Transverse colon (tissue), 4 donors: Measurements from ENCODE around the gene USP11. TPM values are rescaled to one million over a fixed set of nuclear protein-coding genes. Genes with fewer than 3 reads are reported as not detected.
"Not testable (repeated sequence)": the region's sequence is repeated elsewhere in the genome, so short reads cannot be mapped to it uniquely, and the experiment has no call there.

Experiments used
- DNase-seq: peaks from one replicate; pipeline ENCODE4 v3.0.0-alpha.2; 2019
- H3K27ac ChIP-seq, 4 donors: fragments of 200-600 bp; sonication (generic); 2 replicates each; pipeline ENCODE4 v1.5.1; 2016 to 2018; ENCODE audit warnings: inconsistent platforms in 4 of 4
- H3K27me3 ChIP-seq: fragments of 200-600 bp; sonication (generic); 2 replicates; pipeline ENCODE4 v1.5.1; 2017; ENCODE audit warnings: inconsistent platforms
- H3K36me3 ChIP-seq, 4 donors: fragments of 200-600 bp; sonication (generic); 2 replicates each; pipeline ENCODE4 v1.5.1; 2017 to 2019; ENCODE audit warnings: inconsistent platforms in 4 of 4
- H3K4me1 ChIP-seq, 4 donors: fragments of 200-600 bp; sonication (generic); 2 replicates each; pipeline ENCODE4 v1.5.1; 2017 to 2020; ENCODE audit warnings: inconsistent platforms in 4 of 4
- H3K4me3 ChIP-seq, 4 donors: fragments of 200-600 bp; sonication (generic); 1 replicate in 1 of 4; 2 replicates in 3 of 4; pipeline versions ENCODE4 v1.5.1 to v1.6.1; 2017 to 2019; ENCODE audit warnings: inconsistent platforms in 4 of 4
- H3K9me3 ChIP-seq, 2 donors: fragments of 200-600 bp; sonication (generic); 2 replicates each; pipeline ENCODE4 v1.5.1; 2017 to 2019; ENCODE audit warnings: inconsistent platforms in 2 of 2
- CTCF ChIP-seq, 5 experiments: fragments of 200-600 bp in 3 of 5; fragments of 450-650 bp in 2 of 5; sonication (generic) in 3 of 5; IDR thresholded peaks; 1 replicate in 2 of 5; 2 replicates in 3 of 5; pipeline ENCODE4 v1.5.1; 2016 to 2017; ENCODE audit warnings: antibody characterized with exemption in 5 of 5, inconsistent platforms in 3 of 5, mild to moderate bottlenecking in 2 of 5, moderate library complexity in 1 of 5
- EP300 ChIP-seq: sonication (generic); formaldehyde crosslinking; IDR thresholded peaks from one replicate; pipeline ENCODE4 v1.6.1; 2017; ENCODE audit warnings: antibody characterized with exemption, low read depth
- POLR2A ChIP-seq: fragments of 450-650 bp; IDR thresholded peaks from one replicate; pipeline ENCODE4 v1.6.1; 2016; ENCODE audit warnings: antibody characterized with exemption, mild to moderate bottlenecking, moderate library complexity
- POLR2AphosphoS5 ChIP-seq, 3 donors: sonication (generic); formaldehyde crosslinking; IDR thresholded peaks; one replicate each; pipeline ENCODE4 v1.6.1; 2016; ENCODE audit warnings: antibody characterized with exemption in 3 of 3
- WGBS, 2 donors: methylation state at CpG; one replicate each; pipeline ENCODE4 v1.1.5; 2018; ENCODE audit warnings: low coverage in 1 of 2; 5-methylcytosine and 5-hydroxymethylcytosine counted together
- in situ Hi-C, 4 donors: fragments of 200-750 bp; cut with MboI; loops; one replicate each; pipeline versions ENCODE4 v1.15.0 to v1.15.1; 2017; ENCODE audit warnings: low sequenced_read_pairs in 3 of 4, low pct_ligation_motif_present in 1 of 4, low pct_unique_long_range_greater_than_20kb in 1 of 4
- intact Hi-C: fragments of 100-400 bp; cut with DNase I; formaldehyde crosslinking; loops from one replicate; pipeline ENCODE4 v1.15.1; 2023; ENCODE audit warnings: low total_unique reads
- total RNA-seq, 4 donors: library from RNA; depleted of rRNA; stranded (reverse); fragments of >200 nt; gene quantifications; one replicate each; pipeline ENCODE4 v1.1.0, GENCODE V29; 2016

USP11 gene
- total RNA-seq, 4 donors from 2014 or later, result 5.0 to 45.3 (median 22.3) TPM

DNA sequence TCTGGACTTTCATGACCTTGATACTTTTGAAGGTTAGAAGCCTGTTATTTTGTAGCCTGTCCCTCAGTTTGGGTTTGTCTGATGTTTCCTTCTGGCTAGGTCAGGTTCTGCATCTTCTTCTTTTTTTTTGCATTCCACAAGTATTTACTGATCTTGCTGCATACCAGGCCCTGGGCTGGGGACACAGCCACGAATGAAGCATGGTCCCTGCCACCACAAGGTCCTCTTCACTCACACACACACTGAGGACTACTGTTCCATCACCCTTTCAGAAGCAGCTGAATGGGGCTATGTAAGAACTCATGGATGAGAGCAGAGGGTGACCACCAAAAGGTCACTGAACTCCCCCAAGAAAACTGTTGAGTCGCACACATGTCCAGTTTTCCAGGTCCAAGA lies 39.2 kb downstream of the USP11 start:
- no peak overlapping the region for H3K27ac ChIP-seq
- intact Hi-C loops (no loop called here), in situ Hi-C loops (no loop called here)
- DNase-seq, result no peak
- TF ChIP-seq POLR2AphosphoS5 (IDR thresholded peaks at IDR 0.05) (no peak), POLR2A (no peak), CTCF (IDR thresholded peaks at IDR 0.05) (no peak), EP300 (no peak)
- no peaks in the 10 kb centered on the region for H3K36me3 ChIP-seq
- no peak overlapping the region for H3K4me3 ChIP-seq
- WGBS, 2 donors, result 58% methylated on average over 2 of the region's 2 CpGs; no CpG with 5 or more reads in 1 of the 2 donors
- H3K9me3 ChIP-seq, result no peaks in the 10 kb centered on the region
- H3K4me1 ChIP-seq, result no peaks in the 10 kb centered on the region
- no peaks in the 10 kb centered on the region for H3K27me3 ChIP-seq

GRCh38 chrX:47273011-47273730 lies 40.4 kb downstream of the USP11 start:
- DNase-seq, result no peak
- WGBS, 2 donors, result 76% methylated on average over 7 of the region's 7 CpGs; no CpG with 5 or more reads in 1 of the 2 donors
- in situ Hi-C loops, result no loop called here

GRCh38 chrX:47278691-47279090 lies 45.9 kb downstream of the USP11 start:
- TF ChIP-seq CTCF (IDR thresholded peaks at IDR 0.05) (no peak), POLR2A (no peak)
- intact Hi-C loops (no loop called here), in situ Hi-C loops (no loop called here)
- H3K36me3 ChIP-seq, result no peaks in the 10 kb centered on the region
- no peaks in the 10 kb centered on the region for H3K9me3 ChIP-seq
- no peaks in the 10 kb centered on the region for H3K27me3 ChIP-seq
- DNase-seq, result no peak
- no peak overlapping the region for H3K4me3 ChIP-seq
- H3K27ac ChIP-seq, result no peak overlapping the region
- no peaks in the 10 kb centered on the region for H3K4me1 ChIP-seq
- 68 to 73% methylated on average over 2 of the region's 2 CpGs for WGBS, 2 donors

More at GRCh38 chrX:47273011-47273730, 40.4 kb downstream of the USP11 start:
- Histone ChIP-seq H3K4me1 (no peaks in the 10 kb centered on the region), H3K27me3 (no peaks in the 10 kb centered on the region), H3K36me3 (no peaks in the 10 kb centered on the region), H3K4me3 (no peak overlapping the region), H3K27ac (no peak overlapping the region), H3K9me3 (no peaks in the 10 kb centered on the region)
- intact Hi-C loops, result no loop called here
- no peak for TF ChIP-seq POLR2AphosphoS5 (IDR thresholded peaks at IDR 0.05)
- no peak for TF ChIP-seq POLR2A
- TF ChIP-seq EP300, result no peak
- no peak for TF ChIP-seq CTCF (IDR thresholded peaks at IDR 0.05)

DNA sequence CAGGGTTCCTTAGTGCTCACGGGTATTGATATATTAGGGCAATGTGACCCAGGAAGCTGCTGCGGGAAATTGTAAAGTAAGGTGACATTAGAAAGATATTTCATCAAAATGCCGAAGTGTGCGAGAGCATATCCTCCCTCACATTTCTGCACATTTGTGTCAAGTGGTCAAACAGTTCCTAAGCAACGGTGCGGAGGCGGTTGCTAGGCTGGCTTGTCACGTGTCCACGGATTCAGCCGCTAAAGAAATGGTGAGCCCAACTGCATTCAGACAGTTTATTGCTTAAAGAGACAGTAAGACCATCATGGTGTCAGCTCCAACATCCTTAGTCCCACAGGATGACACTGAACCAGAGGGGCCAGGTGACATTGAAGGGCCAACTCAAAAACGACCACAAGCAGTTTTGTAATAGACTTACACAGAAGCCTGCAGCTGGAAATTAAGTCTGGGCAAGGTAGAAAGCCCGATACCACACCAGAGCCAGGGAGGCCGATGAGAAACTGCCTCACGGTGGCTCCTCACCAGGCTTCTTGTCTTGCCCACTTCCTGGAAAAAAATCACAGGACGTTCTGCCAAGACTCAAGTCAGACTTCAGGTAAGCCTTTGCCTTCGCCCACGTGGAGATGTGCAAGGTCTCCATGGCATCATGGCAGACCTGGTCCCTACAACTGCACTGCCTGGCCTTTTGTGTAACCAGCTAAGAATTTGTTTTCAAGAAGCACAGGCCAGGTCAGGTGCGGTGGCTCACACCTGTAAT lies 50.4 kb downstream of the USP11 start:
- H3K4me1 ChIP-seq, result no peaks in the 10 kb centered on the region
- WGBS, 2 donors, result 62% methylated on average over 18 of the region's 18 CpGs; no CpG with 5 or more reads in 1 of the 2 donors
- TF ChIP-seq EP300 (no peak), POLR2A (no peak), CTCF (IDR thresholded peaks at IDR 0.05) (no peak), POLR2AphosphoS5 (IDR thresholded peaks at IDR 0.05) (no peak)
- no peak overlapping the region for H3K27ac ChIP-seq
- H3K4me3 ChIP-seq, result no peak overlapping the region
- H3K27me3 ChIP-seq, result no peaks in the 10 kb centered on the region
- H3K9me3 ChIP-seq, result no peaks in the 10 kb centered on the region
- in situ Hi-C loops, result no loop called here
- DNase-seq, result no peak
- no peaks in the 10 kb centered on the region for H3K36me3 ChIP-seq
- intact Hi-C loops, result no loop called here

- H3K9me3 ChIP-seq, DNase-seq, H3K27ac ChIP-seq, in situ Hi-C loops, H3K4me3 ChIP-seq, H3K36me3 ChIP-seq, H3K4me1 ChIP-seq, H3K27me3 ChIP-seq, intact Hi-C loops: not testable (repeated sequence)
- 76% methylated on average over 10 of the region's 10 CpGs; no CpG with 5 or more reads in 1 of the 2 donors for WGBS, 2 donors
Measured at GRCh38 chrX:47284616-47285015, 51.8 kb downstream of the USP11 start.
